CD4-positive, alpha-beta T cell treated with Interleukin-15 for 4 hours (primary cell): ENCODE results near the gene HBQ1.
"Not testable (repeated sequence)": the region's sequence is repeated elsewhere in the genome, so short reads cannot be mapped to it uniquely, and the experiment has no call there.

ENCODE experiments used
- DNase-seq: peaks from one replicate; pipeline ENCODE4 v3.0.0-alpha.2; 2020; ENCODE audit warnings: low spot score

HBQ1 gene

DNA sequence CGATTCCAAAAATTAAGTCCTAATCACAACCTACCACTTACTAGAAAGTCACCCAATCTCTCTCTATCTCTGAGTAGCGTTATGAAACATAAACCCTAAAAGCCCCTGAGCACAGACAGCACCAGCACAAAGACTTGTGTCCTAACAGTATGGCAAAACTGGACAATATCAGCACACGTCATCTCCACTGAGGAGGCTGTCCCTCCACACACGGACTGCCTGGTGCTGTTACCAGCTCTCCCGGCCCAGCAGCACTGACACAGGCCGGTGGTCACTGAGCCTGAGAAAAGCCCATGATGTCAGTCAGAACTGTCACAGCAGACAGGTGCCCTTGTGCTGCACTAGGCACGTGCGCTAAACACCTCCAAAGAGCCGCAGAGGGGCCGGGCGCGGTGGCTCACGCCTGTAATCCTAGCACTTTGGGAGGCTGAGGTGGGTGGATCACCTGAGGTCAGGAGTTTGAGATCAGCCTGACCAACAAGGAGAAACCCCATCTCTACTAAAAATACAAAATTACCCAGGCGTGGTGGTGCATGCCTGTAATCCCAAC, 31.4 kb downstream of the HBQ1 start:
- DNase-seq: not testable (repeated sequence)

DNA sequence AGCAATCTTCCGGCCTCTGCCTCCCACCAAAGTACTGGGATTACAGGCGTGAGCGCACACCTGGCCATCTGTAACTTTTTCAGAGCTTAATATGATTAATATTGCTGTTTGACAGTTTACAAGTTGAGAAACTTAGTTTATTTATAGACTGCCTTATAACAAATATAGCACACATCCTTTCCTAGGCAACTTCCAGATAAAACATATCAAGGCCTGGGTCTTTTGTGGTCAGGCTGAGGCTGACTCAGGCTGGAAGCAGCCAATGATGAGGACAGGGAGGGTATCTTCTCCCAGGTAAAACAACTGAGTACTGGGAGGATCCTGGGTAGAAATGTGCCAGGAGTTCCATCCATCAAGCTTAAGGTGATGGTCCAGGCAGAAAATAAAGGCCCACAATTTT, 32.7 kb downstream of the HBQ1 start:
- DNase-seq: no peak

DNA sequence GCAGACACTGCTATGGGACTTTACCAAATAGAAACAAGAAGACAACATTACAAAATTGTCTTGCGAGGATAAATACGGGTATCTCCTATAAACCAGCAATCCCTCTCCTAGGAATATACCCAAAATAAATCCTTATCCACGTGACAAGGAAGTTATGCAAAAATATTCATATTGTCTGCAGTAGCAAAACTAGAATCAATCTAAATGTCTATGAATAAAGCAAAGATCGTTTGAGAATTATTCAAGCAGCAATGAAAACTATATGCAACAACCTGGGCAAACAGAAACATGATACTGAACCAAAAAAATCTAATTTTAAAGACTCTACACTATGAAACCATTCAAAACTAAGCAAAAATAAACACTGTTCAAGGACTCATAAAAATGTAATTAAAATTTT, 39.8 kb downstream of the HBQ1 start:
- no peak for DNase-seq

DNA sequence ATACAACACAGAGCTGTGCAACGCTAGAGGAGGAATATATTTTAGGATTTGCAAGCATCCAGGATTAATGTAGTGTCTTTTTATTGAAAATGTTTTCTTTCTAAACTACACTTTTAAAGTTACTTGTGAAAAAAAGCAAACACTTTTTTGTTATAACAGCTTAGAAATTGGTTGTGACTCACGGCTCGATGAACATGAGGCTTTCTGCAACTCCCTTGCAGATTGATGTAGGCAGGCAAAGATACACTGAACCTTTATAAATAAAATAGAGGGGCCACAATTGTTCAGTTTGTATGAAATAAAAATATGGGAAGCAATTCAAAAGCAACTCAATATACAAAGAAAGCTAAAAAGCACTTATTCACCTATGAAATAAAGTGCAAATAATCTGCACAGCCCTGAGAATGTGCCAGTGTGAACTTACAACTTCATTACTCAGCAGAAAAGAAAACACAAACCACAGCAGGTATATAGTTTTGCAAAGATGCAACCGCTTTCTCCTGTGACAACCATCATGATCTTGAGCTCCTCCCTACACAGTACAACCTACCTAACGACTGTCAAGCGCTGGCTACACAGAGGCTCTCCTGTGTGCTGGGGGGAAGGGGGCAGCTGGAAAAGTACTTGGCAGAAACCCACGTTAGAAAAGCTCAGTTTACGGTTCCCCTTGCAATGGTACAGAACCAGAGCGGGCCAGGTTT, 48.0 kb downstream of the HBQ1 start:
- DNase-seq: peak; percentile 5

DNA sequence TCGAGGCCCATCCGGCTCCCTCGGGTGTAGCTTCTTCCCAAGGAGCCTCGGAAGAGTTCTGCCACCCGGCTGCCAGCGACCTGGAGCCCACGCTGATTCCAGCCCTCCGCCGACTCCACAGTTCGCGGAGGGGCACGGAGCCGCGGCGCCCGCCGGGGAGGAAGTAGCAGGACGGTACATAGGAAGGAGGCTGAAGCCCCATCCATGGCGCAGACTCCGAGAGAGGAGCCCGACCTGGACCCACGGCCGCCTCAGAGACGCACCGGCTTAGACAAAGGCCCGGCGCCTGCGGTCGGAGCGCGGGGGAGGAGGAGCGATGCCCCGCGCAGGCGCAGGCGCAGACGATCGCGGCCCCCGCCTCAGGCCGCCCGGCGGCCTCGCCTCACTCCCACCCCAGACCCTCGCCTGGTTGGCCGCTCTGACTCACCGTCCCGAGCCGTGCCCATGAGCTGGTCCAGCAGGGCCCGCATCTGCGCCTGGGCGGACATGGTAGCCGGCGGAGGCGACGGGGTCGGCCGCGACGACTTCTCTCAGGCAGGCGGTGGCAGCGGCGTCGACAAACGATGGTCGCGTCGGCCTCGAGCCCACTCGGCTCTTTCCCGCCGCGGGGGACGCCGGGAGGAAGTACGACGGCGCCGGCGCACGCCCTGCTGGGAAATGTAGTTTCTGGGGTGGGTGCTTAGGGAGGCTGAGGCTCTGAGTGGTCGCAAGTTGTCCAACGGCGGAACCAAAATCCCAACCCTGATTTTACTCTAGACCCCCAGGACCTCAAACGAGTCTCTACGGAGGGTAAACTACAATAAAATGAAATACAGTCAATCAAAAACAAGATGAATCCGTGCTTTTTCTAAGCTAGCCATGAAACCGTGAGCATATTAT, 48.8 kb downstream of the HBQ1 start, which contains the start of gene LUC7L:
Gene LUC7L (minus strand): TSS at position 598 of the 879 bp plus-strand sequence. CDS start 110 bp downstream, at position 488.
- peak; percentile 84 for DNase-seq

DNA sequence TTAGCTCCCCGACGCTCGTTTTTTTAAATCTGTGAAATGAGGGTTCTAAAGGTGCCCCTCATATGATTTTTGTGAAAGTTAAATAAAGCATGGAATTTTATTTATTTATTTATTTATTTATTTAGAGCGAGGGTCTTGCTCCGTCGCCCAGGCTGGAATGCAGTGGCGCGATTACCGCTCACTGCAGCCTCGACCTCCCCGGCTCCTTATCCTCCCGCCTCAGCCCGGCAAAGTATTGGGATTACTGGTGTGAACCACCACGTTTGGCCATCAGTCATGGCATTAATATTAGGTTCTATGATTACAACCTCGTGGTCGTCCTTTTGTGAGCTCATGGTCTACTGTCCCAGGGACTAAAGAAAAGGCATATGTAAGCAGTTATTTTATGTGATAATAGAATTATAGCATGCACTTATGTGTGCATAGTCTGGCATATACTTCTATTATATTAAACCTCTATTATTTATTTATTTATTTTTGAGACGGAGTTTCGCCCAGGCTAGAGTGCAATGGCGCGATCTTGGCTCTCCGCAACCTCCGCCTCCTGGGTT, 49.5 kb downstream of the HBQ1 start:
- no peak for DNase-seq

DNA sequence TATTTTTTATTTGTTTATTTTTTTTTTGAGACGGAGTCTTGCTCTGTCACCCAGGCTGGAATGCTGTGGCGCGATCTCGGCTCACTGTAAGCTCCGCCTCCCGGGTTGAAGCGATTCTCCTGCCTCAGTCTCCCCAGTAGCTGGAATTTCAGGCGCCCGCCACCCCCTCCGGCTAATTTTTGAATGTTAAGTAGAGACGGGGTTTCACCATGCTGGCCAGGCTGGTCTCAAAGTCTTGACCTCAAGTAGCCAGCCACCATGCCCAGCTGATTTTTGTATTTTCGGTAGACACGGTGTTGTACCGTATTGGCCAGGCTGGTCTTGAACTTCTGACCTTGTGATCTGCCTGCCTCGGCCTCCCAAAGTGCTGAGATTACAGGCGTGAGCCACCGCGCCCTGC, 50.1 kb downstream of the HBQ1 start:
- not testable (repeated sequence) for DNase-seq
